ENCODE results near the gene RALGAPA1.

Gene RALGAPA1

GRCh38 chr14:35789651-35790050, 19.4 kb downstream of the RALGAPA1 start:
- TF ChIP-seq TAF1 (IDR thresholded peaks at IDR 0.05; ENCODE audit: borderline replicate concordance, insufficient read depth, low read length) = no peak
- TF ChIP-seq REST (IDR thresholded peaks at IDR 0.05; ENCODE audit: insufficient read depth in 1 of 2, low read depth in 2 of 2, low read length in 2 of 2) = no peak
- no peak for TF ChIP-seq FOXP2 (optimal IDR thresholded peaks at IDR 0.05; ENCODE audit: borderline replicate concordance, extremely low read depth, extremely low read length, insufficient read depth)
- TF ChIP-seq SIN3A (IDR thresholded peaks at IDR 0.05; ENCODE audit: borderline replicate concordance, insufficient read depth, low read length) = no peak
- no peak for TF ChIP-seq POLR2AphosphoS5 (IDR thresholded peaks at IDR 0.05; ENCODE audit: low read depth, low read length)

GRCh38 chr14:35786856-35787255, 22.2 kb downstream of the RALGAPA1 start:
- no peak for TF ChIP-seq FOXP2 (optimal IDR thresholded peaks at IDR 0.05; ENCODE audit: borderline replicate concordance, extremely low read depth, extremely low read length, insufficient read depth)
- no peak for TF ChIP-seq TAF1 (IDR thresholded peaks at IDR 0.05; ENCODE audit: borderline replicate concordance, insufficient read depth, low read length)
- no peak for TF ChIP-seq REST (IDR thresholded peaks at IDR 0.05; ENCODE audit: insufficient read depth in 1 of 2, low read depth in 2 of 2, low read length in 2 of 2)
- TF ChIP-seq POLR2AphosphoS5 (IDR thresholded peaks at IDR 0.05; ENCODE audit: low read depth, low read length) = no peak
- no peak for TF ChIP-seq SIN3A (IDR thresholded peaks at IDR 0.05; ENCODE audit: borderline replicate concordance, insufficient read depth, low read length)

GRCh38 chr14:35783699-35784098, 25.4 kb downstream of the RALGAPA1 start:
- TF ChIP-seq POLR2AphosphoS5 (IDR thresholded peaks at IDR 0.05; ENCODE audit: low read depth, low read length) = no peak
- TF ChIP-seq FOXP2 (optimal IDR thresholded peaks at IDR 0.05; ENCODE audit: borderline replicate concordance, extremely low read depth, extremely low read length, insufficient read depth) = no peak
- no peak for TF ChIP-seq TAF1 (IDR thresholded peaks at IDR 0.05; ENCODE audit: borderline replicate concordance, insufficient read depth, low read length)
- TF ChIP-seq SIN3A (IDR thresholded peaks at IDR 0.05; ENCODE audit: borderline replicate concordance, insufficient read depth, low read length) = no peak
- TF ChIP-seq REST (IDR thresholded peaks at IDR 0.05; ENCODE audit: insufficient read depth in 1 of 2, low read depth in 2 of 2, low read length in 2 of 2) = no peak

- TF ChIP-seq POLR2AphosphoS5 (IDR thresholded peaks at IDR 0.05; ENCODE audit: low read depth, low read length) = no peak
- no peak for TF ChIP-seq SIN3A (IDR thresholded peaks at IDR 0.05; ENCODE audit: borderline replicate concordance, insufficient read depth, low read length)
- no peak for TF ChIP-seq TAF1 (IDR thresholded peaks at IDR 0.05; ENCODE audit: borderline replicate concordance, insufficient read depth, low read length)
- TF ChIP-seq FOXP2 (optimal IDR thresholded peaks at IDR 0.05; ENCODE audit: borderline replicate concordance, extremely low read depth, extremely low read length, insufficient read depth) = no peak
- no peak for TF ChIP-seq REST (IDR thresholded peaks at IDR 0.05; ENCODE audit: insufficient read depth in 1 of 2, low read depth in 2 of 2, low read length in 2 of 2)
These were observed 29.7 kb downstream of the RALGAPA1 start for GRCh38 chr14:35779368-35779767.

- no peak for TF ChIP-seq FOXP2 (optimal IDR thresholded peaks at IDR 0.05; ENCODE audit: borderline replicate concordance, extremely low read depth, extremely low read length, insufficient read depth)
- TF ChIP-seq SIN3A (IDR thresholded peaks at IDR 0.05; ENCODE audit: borderline replicate concordance, insufficient read depth, low read length) = no peak
- no peak for TF ChIP-seq REST (IDR thresholded peaks at IDR 0.05; ENCODE audit: insufficient read depth in 1 of 2, low read depth in 2 of 2, low read length in 2 of 2)
- no peak for TF ChIP-seq TAF1 (IDR thresholded peaks at IDR 0.05; ENCODE audit: borderline replicate concordance, insufficient read depth, low read length)
- TF ChIP-seq POLR2AphosphoS5 (IDR thresholded peaks at IDR 0.05; ENCODE audit: low read depth, low read length) = no peak
These were observed 32.3 kb downstream of the RALGAPA1 start for GRCh38 chr14:35776823-35777222.

Data from PFSK-1 (cell line).